AG04449 (cell line): Measurements from ENCODE around the gene GNG14.

Experiments
- CTCF ChIA-PET: fragments of 350-600 bp; formaldehyde crosslinking; extraction: SDS; loops from one replicate; lab custom pipeline; 2021; ENCODE audit warnings: antibody characterized with exemption; lab: Yijun Ruan, JAX
- POLR2A ChIA-PET: fragments of 400-600, 350-600 bp; formaldehyde crosslinking; extraction: SDS; loops from one replicate; lab custom pipeline; 2020; ENCODE audit warnings: antibody characterized with exemption, inconsistent platforms; lab: Yijun Ruan, JAX
- DNase-seq: peaks from one replicate; pipeline ENCODE4 v3.0.0-alpha.2; 2010; ENCODE audit warnings: low read depth, low spot score
- H3K4me3 ChIP-seq: 2 replicates; pipeline ENCODE4 v1.5.1; 2011; ENCODE audit warnings: low read depth, mild to moderate bottlenecking, control low read depth, low read length
- CTCF ChIP-seq: IDR thresholded peaks from one replicate; pipeline ENCODE4 v1.5.1; 2011; ENCODE audit warnings: mild to moderate bottlenecking, moderate library complexity, low read length, control low read depth, inconsistent platforms; ENCODE audit not compliant: insufficient read depth; ENCODE audit errors: missing control alignments

Gene GNG14

GRCh38 chr19:12665671-12666264 lies 22.0 kb upstream of the GNG14 start:
- DNase-seq, result no peak
- POLR2A ChIA-PET, result interaction anchor here (0.5 to 1.1 kb wide), 2 partner anchors 15 to 26 kb away, joined by 3 read pairs; no protein-coding TSS in a partner anchor
- no peak for TF ChIP-seq CTCF
- H3K4me3 ChIP-seq, result peak overlapping the region; percentile 77
- CTCF ChIA-PET, result interaction anchor here (0.8 to 2.5 kb wide), 5 partner anchors 11 to 102 kb away, joined by 3 to 17 read pairs (median 4); no protein-coding TSS in a partner anchor

- no peak for DNase-seq
- ChIA-PET POLR2A (interaction anchor here (0.5 to 1.1 kb wide), 2 partner anchors 14 to 26 kb away, joined by 3 read pairs; no protein-coding TSS in a partner anchor), CTCF (interaction anchor here (0.8 to 2.5 kb wide), 6 partner anchors 10 to 103 kb away, joined by 3 to 17 read pairs (median 4); no protein-coding TSS in a partner anchor)
- H3K4me3 ChIP-seq, result peak within 1 kb of the TSS; percentile 77
- no peak for TF ChIP-seq CTCF
Measured at GRCh38 chr19:12666265-12667048, 21.3 kb upstream of the GNG14 start, which contains the start of the genes MAN2B1 and WDR83. MAN2B1 (minus strand) TSS chr19:12666742; CDS start chr19:12666701, 41 bp downstream. WDR83 (plus strand) TSS chr19:12666807; CDS start chr19:12669791, 2,984 bp downstream.

GRCh38 chr19:12667731-12668302 lies 20.0 kb upstream of the GNG14 start:
- no peak for DNase-seq
- ChIA-PET POLR2A (no interaction called here), CTCF (interaction anchor here (1.0 to 2.5 kb wide), 4 partner anchors 9 to 180 kb away, joined by 3 to 17 read pairs (median 7); no protein-coding TSS in a partner anchor)
- TF ChIP-seq CTCF, result no peak
- H3K4me3 ChIP-seq, result peak overlapping the region; percentile 95

GRCh38 chr19:12668346-12668745 lies 19.5 kb upstream of the GNG14 start:
- ChIA-PET CTCF (interaction anchor here (1.0 to 2.0 kb wide), 8 partner anchors 10 to 180 kb away, joined by 3 to 11 read pairs (median 4); partner anchors contain the start of gene DHPS), POLR2A (interaction anchor here (1.4 kb wide), 1 partner anchor 13 kb away, joined by 4 read pairs; the partner anchor contains the start of gene DHPS)
- no peak for DNase-seq
- H3K4me3 ChIP-seq, result peak overlapping the region; percentile 95
- TF ChIP-seq CTCF, result no peak

- H3K4me3 ChIP-seq, result peak overlapping the region; percentile 95
- POLR2A ChIA-PET, result interaction anchor here (1.2 to 1.4 kb wide), 3 partner anchors 12 to 105 kb away, joined by 3 to 4 read pairs (median 4); partner anchors contain the start of genes DHPS, ZNF490 and ZNF791
- TF ChIP-seq CTCF, result no peak
- CTCF ChIA-PET, result interaction anchor here (1.0 to 2.0 kb wide), 7 partner anchors 9 to 105 kb away, joined by 3 to 11 read pairs (median 4); partner anchors contain the start of gene DHPS
- DNase-seq, result no peak
Measured at GRCh38 chr19:12668932-12669269, 18.9 kb upstream of the GNG14 start.
